Astrocyte (in vitro differentiated cells and primary cell): Measurements from ENCODE around the gene CRELD1. TPM values are rescaled to one million over a fixed set of nuclear protein-coding genes. Genes with fewer than 3 reads are reported as not detected.
"Not testable (repeated sequence)": the region's sequence is repeated elsewhere in the genome, so short reads cannot be mapped to it uniquely, and the experiment has no call there.

ENCODE experiments used
- DNase-seq: peaks from one replicate; pipeline ENCODE4 v3.0.0-alpha.2; 2010; ENCODE audit warnings: low read depth
- FAIRE-seq: peaks from 2 replicates; lab custom pipeline; 2011; peaks lifted over from hg19 to GRCh38; lab: Jason Lieb, UNC
- H2AFZ ChIP-seq: 2 replicates; pipeline ENCODE4 v1.6.0; 2012; ENCODE audit warnings: low read depth, low read length, inconsistent platforms
- H3K27ac ChIP-seq: 2 replicates; pipeline ENCODE4 v1.5.1; 2011; ENCODE audit warnings: low read depth, low read length, inconsistent platforms
- H3K27me3 ChIP-seq: 2 replicates; pipeline ENCODE4 v1.6.0; 2011; ENCODE audit warnings: low read length, inconsistent platforms; ENCODE audit not compliant: insufficient read depth
- H3K36me3 ChIP-seq: 2 replicates; pipeline ENCODE4 v1.5.1; 2011; ENCODE audit warnings: low read length, inconsistent platforms; ENCODE audit not compliant: insufficient read depth
- H3K4me1 ChIP-seq: 2 replicates; pipeline ENCODE4 v1.5.1; 2011; ENCODE audit warnings: low read length, inconsistent platforms; ENCODE audit not compliant: insufficient read depth
- H3K4me2 ChIP-seq: 2 replicates; pipeline ENCODE4 v1.6.0; 2012; ENCODE audit warnings: low read length, inconsistent platforms
- H3K4me3 ChIP-seq: 2 replicates; pipeline ENCODE4 v1.5.1; 2011; ENCODE audit warnings: low read depth, mild to moderate bottlenecking, low read length, inconsistent platforms; ENCODE audit not compliant: insufficient read depth
- H3K79me2 ChIP-seq: 2 replicates; pipeline ENCODE4 v1.6.0; 2012; ENCODE audit warnings: mild to moderate bottlenecking, low read length, inconsistent platforms; ENCODE audit not compliant: insufficient read depth
- H3K9ac ChIP-seq: 2 replicates; pipeline ENCODE4 v1.6.0; 2012; ENCODE audit warnings: mild to moderate bottlenecking, low read length, inconsistent platforms
- H3K9me3 ChIP-seq: 2 replicates; pipeline ENCODE4 v1.5.1; 2012; ENCODE audit warnings: low read depth, mild to moderate bottlenecking, low read length, inconsistent platforms; ENCODE audit not compliant: insufficient read depth
- H4K20me1 ChIP-seq: 2 replicates; pipeline ENCODE4 v1.6.0; 2012; ENCODE audit warnings: low read length, inconsistent platforms; ENCODE audit not compliant: insufficient read depth
- H3K27ac Mint-ChIP-seq: one replicate; pipeline ENCODE4 v1.8.0; 2021; ENCODE audit warnings: mild to moderate bottlenecking, mixed read lengths; ENCODE audit not compliant: unreplicated experiment
- H3K27me3 Mint-ChIP-seq: one replicate; pipeline ENCODE4 v1.8.0; 2021; ENCODE audit warnings: low read depth, mixed read lengths; ENCODE audit not compliant: unreplicated experiment
- H3K36me3 Mint-ChIP-seq: one replicate; pipeline ENCODE4 v1.8.0; 2021; ENCODE audit warnings: low read depth, mixed read lengths; ENCODE audit not compliant: unreplicated experiment
- H3K4me1 Mint-ChIP-seq: one replicate; pipeline ENCODE4 v1.8.0; 2021; ENCODE audit warnings: low read depth, mixed read lengths; ENCODE audit not compliant: unreplicated experiment
- H3K4me3 Mint-ChIP-seq: one replicate; pipeline ENCODE4 v1.8.0; 2021; ENCODE audit warnings: mild to moderate bottlenecking, moderate library complexity, mixed read lengths; ENCODE audit not compliant: unreplicated experiment
- H3K9me3 Mint-ChIP-seq: one replicate; pipeline ENCODE4 v1.8.0; 2021; ENCODE audit warnings: mild to moderate bottlenecking, mixed read lengths; ENCODE audit not compliant: unreplicated experiment
- CTCF ChIP-seq: IDR thresholded peaks from 2 replicates; pipeline ENCODE4 v1.5.1; 2011; ENCODE audit warnings: low read depth, mild to moderate bottlenecking, inconsistent platforms, low read length, moderate library complexity; ENCODE audit not compliant: insufficient read depth
- EZH2 ChIP-seq: IDR thresholded peaks from 2 replicates; pipeline ENCODE4 v1.6.1; 2012; ENCODE audit warnings: mild to moderate bottlenecking, low read length, inconsistent platforms; ENCODE audit not compliant: insufficient read depth
- total RNA-seq: library from RNA; stranded (reverse); gene quantifications from 2 replicates; pipeline ENCODE4 v1.2.1, GENCODE V29; 2021

CRELD1 gene
- total RNA-seq, 1 donor from 2014 or later, result 18.8 TPM

GRCh38 chr3:9938966-9939365 is 5.3 kb downstream of the CRELD1 start:
- no peak overlapping the region for H3K27ac Mint-ChIP-seq
- no peak for FAIRE-seq

GRCh38 chr3:9939906-9940305 is 6.3 kb downstream of the CRELD1 start:
- H3K9me3 Mint-ChIP-seq, H3K27ac Mint-ChIP-seq, H3K9me3 ChIP-seq, H3K36me3 ChIP-seq, FAIRE-seq, H3K4me3 ChIP-seq, DNase-seq, H3K4me1 ChIP-seq, H3K27ac ChIP-seq, H3K4me2 ChIP-seq, H2AFZ ChIP-seq, H3K9ac ChIP-seq, H3K27me3 Mint-ChIP-seq, H3K79me2 ChIP-seq, H3K27me3 ChIP-seq, H3K4me3 Mint-ChIP-seq, H4K20me1 ChIP-seq, H3K4me1 Mint-ChIP-seq: not testable (repeated sequence)
- peaks cover 20% of the 10 kb centered on the region for H3K36me3 Mint-ChIP-seq

More at GRCh38 chr3:9938966-9939365, 5.3 kb downstream of the CRELD1 start:
- Histone ChIP-seq H2AFZ (no peak overlapping the region), H3K4me1 (peaks cover 7% of the 10 kb centered on the region), H3K27me3 (no peaks in the 10 kb centered on the region), H3K9me3 (no peaks in the 10 kb centered on the region), H3K4me3 (no peak overlapping the region), H3K36me3 (no peaks in the 10 kb centered on the region), H3K4me2 (no peak overlapping the region), H3K9ac (no peak overlapping the region), H4K20me1 (no peaks in the 10 kb centered on the region), H3K27ac (no peak overlapping the region), H3K79me2 (no peaks in the 10 kb centered on the region)
- Mint-ChIP-seq H3K4me1 (peaks cover 2% of the 10 kb centered on the region), H3K27me3 (no peaks in the 10 kb centered on the region), H3K9me3 (no peaks in the 10 kb centered on the region), H3K36me3 (peaks cover 16% of the 10 kb centered on the region), H3K4me3 (no peak overlapping the region)
- no peak for DNase-seq
- TF ChIP-seq CTCF (no peak), EZH2 (no peak)

DNA sequence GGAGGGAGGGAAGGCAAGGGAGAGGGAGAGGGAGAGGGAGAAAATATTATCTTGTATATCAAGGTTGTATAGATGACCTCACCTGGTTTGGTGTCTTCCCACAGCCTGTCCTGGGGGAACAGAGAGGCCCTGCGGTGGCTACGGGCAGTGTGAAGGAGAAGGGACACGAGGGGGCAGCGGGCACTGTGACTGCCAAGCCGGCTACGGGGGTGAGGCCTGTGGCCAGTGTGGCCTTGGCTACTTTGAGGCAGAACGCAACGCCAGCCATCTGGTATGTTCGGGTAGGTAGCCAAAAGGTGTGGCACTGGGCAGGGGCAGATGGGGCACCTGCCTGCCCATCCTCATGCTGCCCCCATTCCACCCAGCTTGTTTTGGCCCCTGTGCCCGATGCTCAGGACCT is 7.1 kb downstream of the CRELD1 start:
- H3K4me1 ChIP-seq, result no peaks in the 10 kb centered on the region
- H3K4me2 ChIP-seq, result no peak overlapping the region
- H4K20me1 ChIP-seq, result no peaks in the 10 kb centered on the region
- TF ChIP-seq CTCF (no peak), EZH2 (no peak)
- no peak overlapping the region for H3K9ac ChIP-seq
- H3K27ac ChIP-seq, result no peak overlapping the region
- FAIRE-seq (no peak), DNase-seq (no peak)
- no peak overlapping the region for H3K4me3 ChIP-seq
- H3K9me3 ChIP-seq, result no peaks in the 10 kb centered on the region
- Mint-ChIP-seq H3K4me3 (no peak overlapping the region), H3K36me3 (peaks cover 18% of the 10 kb centered on the region), H3K9me3 (no peaks in the 10 kb centered on the region), H3K27me3 (no peaks in the 10 kb centered on the region), H3K4me1 (no peaks in the 10 kb centered on the region), H3K27ac (no peak overlapping the region)
- H3K27me3 ChIP-seq, result no peaks in the 10 kb centered on the region
- H3K36me3 ChIP-seq, result no peaks in the 10 kb centered on the region
- no peak overlapping the region for H2AFZ ChIP-seq
- H3K79me2 ChIP-seq, result no peaks in the 10 kb centered on the region
